Fibroblast of lung (primary cell): ENCODE results near the gene SLC45A2. TPM values are rescaled to one million over a fixed set of nuclear protein-coding genes. Genes with fewer than 3 reads are reported as not detected.
A peak's percentile ranks its signal among the peaks of the same experiment; 100 is the strongest.

Experiments used
- DNase-seq, 2 donors: peaks; one replicate each; pipeline versions ENCODE4 v3.0.0 to v3.0.0-alpha.2; 2010; ENCODE audit warnings: low read depth in 2 of 2
- H2AFZ ChIP-seq: 2 replicates; pipeline ENCODE4 v1.5.1; 2012; ENCODE audit warnings: low read length, control low read depth, inconsistent platforms
- H3K27ac ChIP-seq: 2 replicates; pipeline ENCODE4 v1.5.1; 2011; ENCODE audit warnings: low read length, control low read depth; ENCODE audit not compliant: insufficient read depth
- H3K27me3 ChIP-seq: 2 replicates; pipeline ENCODE4 v1.5.1; 2011; ENCODE audit warnings: mild to moderate bottlenecking, low read length; ENCODE audit not compliant: control insufficient read depth, insufficient read depth
- H3K36me3 ChIP-seq: 2 replicates; pipeline ENCODE4 v1.5.1; 2011; ENCODE audit warnings: low read length; ENCODE audit not compliant: control insufficient read depth, insufficient read depth
- H3K4me1 ChIP-seq: 2 replicates; pipeline ENCODE4 v1.5.1; 2011; ENCODE audit warnings: low read length; ENCODE audit not compliant: control insufficient read depth, insufficient read depth; ENCODE audit errors: extremely low read depth
- H3K4me2 ChIP-seq: 2 replicates; pipeline ENCODE4 v1.5.1; 2011; ENCODE audit warnings: low read length, control low read depth; ENCODE audit not compliant: insufficient read depth; ENCODE audit errors: extremely low read depth
- H3K4me3 ChIP-seq, 4 experiments: fragments of 200-600 bp in 1 of 4; sonication (generic) in 1 of 4; replicated peaks in 1 of 4; 2 replicates each; pipeline ENCODE4 v1.5.1; 2011 to 2016; ENCODE audit warnings: low read length in 4 of 4, low read depth in 3 of 4, mild to moderate bottlenecking in 3 of 4, control low read depth in 2 of 4, inconsistent platforms in 1 of 4, mixed read lengths in 1 of 4; ENCODE audit not compliant: insufficient read depth in 1 of 4; ENCODE audit errors: control extremely low read depth in 1 of 4
- H3K79me2 ChIP-seq: 2 replicates; pipeline ENCODE4 v1.5.1; 2012; ENCODE audit warnings: mild to moderate bottlenecking, low read length, inconsistent platforms; ENCODE audit not compliant: control insufficient read depth, insufficient read depth
- H3K9ac ChIP-seq: 2 replicates; pipeline ENCODE4 v1.5.1; 2011; ENCODE audit warnings: mild to moderate bottlenecking, low read length, control low read depth; ENCODE audit not compliant: insufficient read depth
- H3K9me3 ChIP-seq: 2 replicates; pipeline ENCODE4 v1.5.1; 2012; ENCODE audit warnings: low read depth, low read length; ENCODE audit not compliant: control insufficient read depth, insufficient read depth
- H4K20me1 ChIP-seq: 2 replicates; pipeline ENCODE4 v1.5.1; 2011; ENCODE audit warnings: low read length; ENCODE audit not compliant: control insufficient read depth, insufficient read depth; ENCODE audit errors: extremely low read depth
- EZH2 ChIP-seq: IDR thresholded peaks from 2 replicates; pipeline ENCODE4 v1.5.1; 2012; ENCODE audit warnings: low read length, control low read depth, mild to moderate bottlenecking; ENCODE audit errors: missing control alignments
- polyA plus RNA-seq, 2 donors: library from polyadenylated mRNA; depleted of rRNA in 1 of 2; stranded (reverse) in 1 of 2; unstranded in 1 of 2; fragments of >200 nt; gene quantifications; 2 replicates each; pipeline ENCODE4 v1.2.1, GENCODE V29; 2011 to 2012; ENCODE audit warnings: missing spikeins in 1 of 2
- total RNA-seq: library from RNA; depleted of rRNA; stranded (reverse); fragments of >200 nt; gene quantifications from 2 replicates; pipeline ENCODE4 v1.2.1, GENCODE V29; 2014
- TF ChIP-seq, protein P1 (sequence below), 2 donors: IDR thresholded peaks in 1 of 2; conservative IDR thresholded peaks in 1 of 2; 1 replicate in 1 of 2; 2 replicates in 1 of 2; pipeline ENCODE4 v1.5.1; 2011 to 2012; ENCODE audit warnings: low read length in 2 of 2, control low read depth in 1 of 2, inconsistent platforms in 1 of 2, low read depth in 1 of 2, mild to moderate bottlenecking in 1 of 2

SLC45A2 gene
- total and polyA plus RNA-seq, 2 donors (not counting 1 experiment from before 2014, with no cell fraction given), result under 0.01 TPM; not detected in 1

DNA sequence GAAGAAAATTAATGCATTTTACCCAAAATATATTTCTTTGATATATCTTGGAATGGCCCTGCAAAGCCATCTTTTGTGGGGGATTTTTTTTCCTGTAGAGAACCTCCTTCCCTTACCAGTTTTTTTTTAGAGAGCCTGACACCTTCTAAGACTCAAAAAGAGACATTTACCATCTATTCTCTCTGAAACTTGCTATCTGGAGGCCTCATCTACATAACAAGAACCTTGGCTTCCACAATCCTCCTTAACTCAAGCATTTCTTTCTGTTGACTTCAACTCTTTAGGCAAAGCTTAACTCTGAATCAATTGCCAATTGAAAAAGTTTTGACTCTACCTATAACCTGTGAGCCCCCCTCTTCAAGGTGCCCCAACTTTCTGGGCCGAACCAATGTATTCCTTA is 6.2 kb downstream of the SLC45A2 start:
- no peaks in the 10 kb centered on the region for H3K4me1 ChIP-seq
- no peaks in the 10 kb centered on the region for H3K27me3 ChIP-seq
- DNase-seq, result no peak
- H3K9ac ChIP-seq, result no peak overlapping the region
- H3K79me2 ChIP-seq, result no peaks in the 10 kb centered on the region
- H3K4me3 ChIP-seq, result no peak overlapping the region
- no peaks in the 10 kb centered on the region for H4K20me1 ChIP-seq
- no peak overlapping the region for H2AFZ ChIP-seq
- H3K36me3 ChIP-seq, result no peaks in the 10 kb centered on the region
- H3K27ac ChIP-seq, result no peak overlapping the region
- no peak overlapping the region for H3K4me2 ChIP-seq
- TF ChIP-seq EZH2, result no peak
- TF ChIP-seq, protein P1, sequence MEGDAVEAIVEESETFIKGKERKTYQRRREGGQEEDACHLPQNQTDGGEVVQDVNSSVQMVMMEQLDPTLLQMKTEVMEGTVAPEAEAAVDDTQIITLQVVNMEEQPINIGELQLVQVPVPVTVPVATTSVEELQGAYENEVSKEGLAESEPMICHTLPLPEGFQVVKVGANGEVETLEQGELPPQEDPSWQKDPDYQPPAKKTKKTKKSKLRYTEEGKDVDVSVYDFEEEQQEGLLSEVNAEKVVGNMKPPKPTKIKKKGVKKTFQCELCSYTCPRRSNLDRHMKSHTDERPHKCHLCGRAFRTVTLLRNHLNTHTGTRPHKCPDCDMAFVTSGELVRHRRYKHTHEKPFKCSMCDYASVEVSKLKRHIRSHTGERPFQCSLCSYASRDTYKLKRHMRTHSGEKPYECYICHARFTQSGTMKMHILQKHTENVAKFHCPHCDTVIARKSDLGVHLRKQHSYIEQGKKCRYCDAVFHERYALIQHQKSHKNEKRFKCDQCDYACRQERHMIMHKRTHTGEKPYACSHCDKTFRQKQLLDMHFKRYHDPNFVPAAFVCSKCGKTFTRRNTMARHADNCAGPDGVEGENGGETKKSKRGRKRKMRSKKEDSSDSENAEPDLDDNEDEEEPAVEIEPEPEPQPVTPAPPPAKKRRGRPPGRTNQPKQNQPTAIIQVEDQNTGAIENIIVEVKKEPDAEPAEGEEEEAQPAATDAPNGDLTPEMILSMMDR (conservative IDR thresholded peaks at IDR 0.05 in 1 of 2, IDR thresholded peaks at IDR 0.05 in 1 of 2; ENCODE audit: low read depth in 1 of 2, low read length in 2 of 2), result no peak
- H3K9me3 ChIP-seq, result no peaks in the 10 kb centered on the region

DNA sequence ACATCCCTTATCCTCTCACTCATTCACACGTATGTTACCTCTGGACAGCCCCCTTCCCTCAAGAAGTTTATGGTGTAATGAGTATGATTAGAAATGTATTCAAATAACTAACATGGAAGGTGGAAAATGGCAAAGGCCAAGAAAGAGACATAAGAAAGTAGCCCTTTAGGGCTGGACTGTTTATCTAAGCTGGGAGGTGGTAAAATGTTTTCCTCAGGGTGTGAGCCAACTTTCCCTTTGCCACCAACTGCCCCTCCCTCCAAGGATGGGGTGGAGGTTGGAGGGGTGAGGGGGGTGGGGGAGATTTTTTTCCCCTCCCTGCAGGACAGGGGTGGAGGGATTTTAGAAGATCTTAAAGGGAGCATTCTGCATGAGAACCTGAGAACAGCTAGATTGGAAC is 8.2 kb downstream of the SLC45A2 start:
- no peaks in the 10 kb centered on the region for H4K20me1 ChIP-seq
- H3K27me3 ChIP-seq, result no peaks in the 10 kb centered on the region
- H3K4me3 ChIP-seq, result no peak overlapping the region
- H2AFZ ChIP-seq, result no peak overlapping the region
- no peak overlapping the region for H3K4me2 ChIP-seq
- no peaks in the 10 kb centered on the region for H3K4me1 ChIP-seq
- no peak overlapping the region for H3K27ac ChIP-seq
- no peaks in the 10 kb centered on the region for H3K9me3 ChIP-seq
- no peaks in the 10 kb centered on the region for H3K79me2 ChIP-seq
- TF ChIP-seq, protein P1 (conservative IDR thresholded peaks at IDR 0.05 in 1 of 2, IDR thresholded peaks at IDR 0.05 in 1 of 2; ENCODE audit: low read depth in 1 of 2, low read length in 2 of 2), result no peak
- TF ChIP-seq EZH2, result no peak
- DNase-seq, result no peak
- no peak overlapping the region for H3K9ac ChIP-seq
- no peaks in the 10 kb centered on the region for H3K36me3 ChIP-seq

DNA sequence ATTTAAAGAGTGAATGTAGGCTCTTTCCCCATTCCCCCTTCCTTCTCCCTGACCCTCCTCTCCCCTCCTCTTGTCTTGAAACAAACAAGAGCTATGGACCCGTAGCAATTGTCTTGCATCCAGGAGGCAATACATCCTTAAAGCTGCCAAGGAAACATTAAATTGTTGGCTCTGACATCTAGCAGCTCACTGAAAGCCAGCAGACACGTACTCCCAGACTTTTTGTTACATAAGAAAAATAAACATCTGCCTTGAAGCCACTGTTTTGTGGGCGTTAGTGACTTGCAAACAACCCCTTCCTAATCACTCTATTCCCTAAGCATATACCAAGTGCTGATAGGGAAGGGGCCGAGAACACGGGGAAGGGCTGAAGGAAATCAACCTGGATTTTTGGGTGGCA is 8.6 kb downstream of the SLC45A2 start:
- peak; percentile 23 to 36 for DNase-seq
- no peak overlapping the region for H3K27ac ChIP-seq
- TF ChIP-seq EZH2, result no peak
- TF ChIP-seq, protein P1 (conservative IDR thresholded peaks at IDR 0.05 in 1 of 2, IDR thresholded peaks at IDR 0.05 in 1 of 2; ENCODE audit: low read depth in 1 of 2, low read length in 2 of 2), result no peak
- H3K79me2 ChIP-seq, result no peaks in the 10 kb centered on the region
- H3K4me2 ChIP-seq, result no peak overlapping the region
- no peak overlapping the region for H3K9ac ChIP-seq
- H2AFZ ChIP-seq, result no peak overlapping the region
- no peak overlapping the region for H3K4me3 ChIP-seq
- no peaks in the 10 kb centered on the region for H3K9me3 ChIP-seq
- H3K4me1 ChIP-seq, result no peaks in the 10 kb centered on the region
- H3K27me3 ChIP-seq, result no peaks in the 10 kb centered on the region
- H4K20me1 ChIP-seq, result no peaks in the 10 kb centered on the region
- H3K36me3 ChIP-seq, result no peaks in the 10 kb centered on the region
